Measurements from ENCODE around the gene KATNBL1.
"Not testable (repeated sequence)": the region's sequence is repeated elsewhere in the genome, so short reads cannot be mapped to it uniquely, and the experiment has no call there.

KATNBL1 gene

GRCh38 chr15:34122771-34123183 lies 87.1 kb downstream of the KATNBL1 start:
- H4K20me1 ChIP-seq (ENCODE audit: insufficient read depth): no peaks in the 10 kb centered on the region
- H3K27me3 ChIP-seq (ENCODE audit: insufficient read depth, low read depth): no peaks in the 10 kb centered on the region
- no peak overlapping the region for H3K27ac ChIP-seq
- H3K4me3 ChIP-seq (IDR thresholded peaks at IDR 0.05; ENCODE audit: insufficient read depth, low read depth, low read length): no peak overlapping the region
- no peaks in the 10 kb centered on the region for H3K4me1 ChIP-seq (ENCODE audit: low read depth, poor library complexity, severe bottlenecking)
- H3K36me3 ChIP-seq (ENCODE audit: insufficient read depth): no peaks in the 10 kb centered on the region
- H2AFZ ChIP-seq (ENCODE audit: low read depth): no peak overlapping the region
- TF ChIP-seq CTCF (conservative IDR thresholded peaks at IDR 0.05; ENCODE audit: low read depth, low read length): no peak
- no peaks in the 10 kb centered on the region for H3K79me2 ChIP-seq (ENCODE audit: insufficient read depth, low read depth)
- H3K4me2 ChIP-seq: no peak overlapping the region
- H3K9ac ChIP-seq: no peak overlapping the region

GRCh38 chr15:34121786-34122185 lies 88.1 kb downstream of the KATNBL1 start:
- H3K4me1 ChIP-seq (ENCODE audit: low read depth, poor library complexity, severe bottlenecking); H3K36me3 ChIP-seq (ENCODE audit: insufficient read depth); H3K4me3 ChIP-seq (IDR thresholded peaks at IDR 0.05; ENCODE audit: insufficient read depth, low read depth, low read length); H3K9ac ChIP-seq; H3K27ac ChIP-seq; H3K4me2 ChIP-seq; H3K79me2 ChIP-seq (ENCODE audit: insufficient read depth, low read depth); H2AFZ ChIP-seq (ENCODE audit: low read depth); H4K20me1 ChIP-seq (ENCODE audit: insufficient read depth); H3K27me3 ChIP-seq (ENCODE audit: insufficient read depth, low read depth): not testable (repeated sequence)

- not testable (repeated sequence) for H4K20me1 ChIP-seq (ENCODE audit: insufficient read depth); H2AFZ ChIP-seq (ENCODE audit: low read depth); H3K4me1 ChIP-seq (ENCODE audit: low read depth, poor library complexity, severe bottlenecking); H3K9ac ChIP-seq; H3K27ac ChIP-seq; H3K79me2 ChIP-seq (ENCODE audit: insufficient read depth, low read depth); H3K4me3 ChIP-seq (IDR thresholded peaks at IDR 0.05; ENCODE audit: insufficient read depth, low read depth, low read length); H3K36me3 ChIP-seq (ENCODE audit: insufficient read depth); H3K4me2 ChIP-seq; H3K27me3 ChIP-seq (ENCODE audit: insufficient read depth, low read depth)
These were observed 89.5 kb downstream of the KATNBL1 start for GRCh38 chr15:34120420-34120819.

- Histone ChIP-seq H3K4me2 (no peak overlapping the region), H2AFZ (ENCODE audit: low read depth) (no peak overlapping the region), H4K20me1 (ENCODE audit: insufficient read depth) (no peaks in the 10 kb centered on the region), H3K27me3 (ENCODE audit: insufficient read depth, low read depth) (no peaks in the 10 kb centered on the region), H3K36me3 (ENCODE audit: insufficient read depth) (no peaks in the 10 kb centered on the region), H3K4me1 (ENCODE audit: low read depth, poor library complexity, severe bottlenecking) (no peaks in the 10 kb centered on the region), H3K27ac (no peak overlapping the region), H3K4me3 (IDR thresholded peaks at IDR 0.05; ENCODE audit: insufficient read depth, low read depth, low read length) (no peak overlapping the region), H3K79me2 (ENCODE audit: insufficient read depth, low read depth) (no peaks in the 10 kb centered on the region), H3K9ac (no peak overlapping the region)
- TF ChIP-seq CTCF (conservative IDR thresholded peaks at IDR 0.05; ENCODE audit: low read depth, low read length): no peak
These were observed 90.6 kb downstream of the KATNBL1 start for GRCh38 chr15:34119291-34119690.

GRCh38 chr15:34116620-34117019 lies 93.3 kb downstream of the KATNBL1 start:
- no peak overlapping the region for H3K4me3 ChIP-seq (IDR thresholded peaks at IDR 0.05; ENCODE audit: insufficient read depth, low read depth, low read length)
- no peak overlapping the region for H3K27ac ChIP-seq
- H2AFZ ChIP-seq (ENCODE audit: low read depth): no peak overlapping the region
- H3K79me2 ChIP-seq (ENCODE audit: insufficient read depth, low read depth): no peaks in the 10 kb centered on the region
- no peaks in the 10 kb centered on the region for H3K36me3 ChIP-seq (ENCODE audit: insufficient read depth)
- no peak overlapping the region for H3K4me2 ChIP-seq
- H3K9ac ChIP-seq: no peak overlapping the region
- H4K20me1 ChIP-seq (ENCODE audit: insufficient read depth): no peaks in the 10 kb centered on the region
- H3K27me3 ChIP-seq (ENCODE audit: insufficient read depth, low read depth): no peaks in the 10 kb centered on the region
- H3K4me1 ChIP-seq (ENCODE audit: low read depth, poor library complexity, severe bottlenecking): no peaks in the 10 kb centered on the region
- TF ChIP-seq CTCF (conservative IDR thresholded peaks at IDR 0.05; ENCODE audit: low read depth, low read length): no peak
